Measurements from ENCODE around the gene TMPRSS4.
A peak's percentile ranks its signal among the peaks of the same experiment; 100 is the strongest.

TMPRSS4 gene

DNA sequence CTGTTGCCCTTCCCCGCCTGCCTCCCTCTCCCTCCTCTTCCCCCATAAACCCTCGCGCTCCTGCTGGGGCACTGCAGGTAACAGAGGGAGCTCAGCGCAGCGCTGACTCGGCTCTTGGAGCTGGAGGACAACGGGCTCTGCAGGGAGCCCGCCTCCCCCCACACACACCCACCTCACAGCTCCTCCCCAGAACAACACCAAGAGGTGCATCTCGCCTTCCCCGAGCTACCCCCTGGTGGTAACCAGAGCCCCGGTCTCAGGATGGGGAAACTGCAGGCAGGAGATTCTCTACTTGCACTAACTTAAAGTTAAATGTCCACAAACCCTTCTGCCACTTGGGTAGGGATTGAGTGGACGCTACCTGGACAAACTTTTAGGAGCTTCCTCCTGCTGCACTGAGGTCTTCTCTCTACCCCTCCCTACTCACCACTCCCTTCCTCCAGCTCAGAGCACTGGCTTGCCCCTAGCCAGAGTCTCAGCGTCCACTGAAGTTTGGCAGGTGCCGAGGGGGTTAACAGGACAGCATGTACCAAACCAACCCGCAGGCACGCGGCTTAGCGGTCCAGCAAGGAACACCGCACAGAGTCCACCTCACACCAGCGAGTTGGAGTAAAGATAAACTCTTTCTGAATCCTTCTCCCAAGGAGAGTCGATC is 79.8 kb downstream of the TMPRSS4 start:
- Histone ChIP-seq H3K27me3 (ENCODE audit: insufficient read depth, low read length, poor library complexity, severe bottlenecking) (peaks cover 42% of the 10 kb centered on the region), H3K36me3 (ENCODE audit: insufficient read depth, low read length) (no peaks in the 10 kb centered on the region), H3K4me3 (ENCODE audit: low read length, poor library complexity, severe bottlenecking) (peak overlapping the region; percentile 34), H2AFZ (ENCODE audit: low read length) (peak overlapping the region; percentile 71), H4K20me1 (ENCODE audit: insufficient read depth, low read length, poor library complexity, severe bottlenecking) (no peaks in the 10 kb centered on the region), H3K79me2 (ENCODE audit: insufficient read depth, low read length) (no peaks in the 10 kb centered on the region), H3K9ac (ENCODE audit: low read depth, low read length, poor library complexity, severe bottlenecking) (no peak overlapping the region), H3K4me1 (ENCODE audit: insufficient read depth, low read length, poor library complexity, severe bottlenecking) (no peaks in the 10 kb centered on the region), H3K9me2 (replicated peaks; ENCODE audit: low read depth, low read length) (no peaks in the 10 kb centered on the region), H3K9me3 (ENCODE audit: insufficient read depth, low read depth, low read length) (no peaks in the 10 kb centered on the region), H3F3A (ENCODE audit: low read depth) (no peaks in the 10 kb centered on the region), H3K4me2 (ENCODE audit: low read depth, low read length, poor library complexity, severe bottlenecking) (peak overlapping the region; percentile 52)
- TF ChIP-seq EZH2phosphoT487 (IDR thresholded peaks at IDR 0.05; ENCODE audit: borderline replicate concordance), result no peak
- TF ChIP-seq, protein P1, sequence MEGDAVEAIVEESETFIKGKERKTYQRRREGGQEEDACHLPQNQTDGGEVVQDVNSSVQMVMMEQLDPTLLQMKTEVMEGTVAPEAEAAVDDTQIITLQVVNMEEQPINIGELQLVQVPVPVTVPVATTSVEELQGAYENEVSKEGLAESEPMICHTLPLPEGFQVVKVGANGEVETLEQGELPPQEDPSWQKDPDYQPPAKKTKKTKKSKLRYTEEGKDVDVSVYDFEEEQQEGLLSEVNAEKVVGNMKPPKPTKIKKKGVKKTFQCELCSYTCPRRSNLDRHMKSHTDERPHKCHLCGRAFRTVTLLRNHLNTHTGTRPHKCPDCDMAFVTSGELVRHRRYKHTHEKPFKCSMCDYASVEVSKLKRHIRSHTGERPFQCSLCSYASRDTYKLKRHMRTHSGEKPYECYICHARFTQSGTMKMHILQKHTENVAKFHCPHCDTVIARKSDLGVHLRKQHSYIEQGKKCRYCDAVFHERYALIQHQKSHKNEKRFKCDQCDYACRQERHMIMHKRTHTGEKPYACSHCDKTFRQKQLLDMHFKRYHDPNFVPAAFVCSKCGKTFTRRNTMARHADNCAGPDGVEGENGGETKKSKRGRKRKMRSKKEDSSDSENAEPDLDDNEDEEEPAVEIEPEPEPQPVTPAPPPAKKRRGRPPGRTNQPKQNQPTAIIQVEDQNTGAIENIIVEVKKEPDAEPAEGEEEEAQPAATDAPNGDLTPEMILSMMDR (conservative IDR thresholded peaks at IDR 0.05; ENCODE audit: low read length), result no peak; the same call in 1 of the 2 replicates

DNA sequence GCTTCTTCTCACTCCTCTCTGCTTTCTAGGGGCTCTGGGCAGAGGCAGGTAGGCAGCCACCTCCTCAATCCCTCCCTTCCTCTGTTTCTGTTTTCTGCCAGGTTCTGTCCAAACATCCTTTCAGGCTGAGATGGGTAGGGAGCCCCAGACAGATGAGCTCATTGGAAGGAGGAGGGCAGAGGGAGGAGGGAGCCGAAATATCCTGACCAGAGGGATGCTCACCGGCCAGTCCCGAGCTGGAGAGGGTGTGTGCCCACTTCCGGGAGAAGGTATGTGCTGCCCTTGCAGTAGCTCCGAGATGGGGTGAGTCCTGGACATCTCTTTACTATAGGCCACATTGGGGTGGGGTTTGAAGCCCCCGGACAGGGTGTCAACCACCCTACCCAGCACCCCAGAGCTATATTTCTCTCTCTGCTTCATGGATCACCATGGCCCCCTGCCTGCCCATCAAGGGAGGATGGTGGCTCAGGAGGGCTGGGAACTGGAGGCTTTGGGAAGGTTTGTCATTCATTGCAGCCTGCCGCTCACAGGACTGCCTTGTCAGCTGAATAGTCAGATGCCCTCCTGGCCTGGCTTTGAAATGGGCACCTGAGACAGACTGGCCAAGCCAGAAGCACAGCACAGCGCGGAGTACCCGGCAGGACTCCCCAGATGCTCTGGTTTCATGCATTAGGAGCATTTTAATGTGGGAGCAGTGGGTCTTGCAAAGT is 80.5 kb downstream of the TMPRSS4 start:
- no peak overlapping the region for H3K4me3 ChIP-seq (ENCODE audit: low read length, poor library complexity, severe bottlenecking)
- H3F3A ChIP-seq (ENCODE audit: low read depth), result no peaks in the 10 kb centered on the region
- H3K9me3 ChIP-seq (ENCODE audit: insufficient read depth, low read depth, low read length), result no peaks in the 10 kb centered on the region
- TF ChIP-seq EZH2phosphoT487 (IDR thresholded peaks at IDR 0.05; ENCODE audit: borderline replicate concordance), result no peak
- TF ChIP-seq, protein P1 (conservative IDR thresholded peaks at IDR 0.05; ENCODE audit: low read length), result no peak
- no peaks in the 10 kb centered on the region for H4K20me1 ChIP-seq (ENCODE audit: insufficient read depth, low read length, poor library complexity, severe bottlenecking)
- H3K4me2 ChIP-seq (ENCODE audit: low read depth, low read length, poor library complexity, severe bottlenecking), result no peak overlapping the region
- H3K36me3 ChIP-seq (ENCODE audit: insufficient read depth, low read length), result no peaks in the 10 kb centered on the region
- H3K4me1 ChIP-seq (ENCODE audit: insufficient read depth, low read length, poor library complexity, severe bottlenecking), result no peaks in the 10 kb centered on the region
- H2AFZ ChIP-seq (ENCODE audit: low read length), result no peak overlapping the region
- H3K9me2 ChIP-seq (replicated peaks; ENCODE audit: low read depth, low read length), result no peaks in the 10 kb centered on the region
- peaks cover 35% of the 10 kb centered on the region for H3K27me3 ChIP-seq (ENCODE audit: insufficient read depth, low read length, poor library complexity, severe bottlenecking)
- no peak overlapping the region for H3K9ac ChIP-seq (ENCODE audit: low read depth, low read length, poor library complexity, severe bottlenecking)
- H3K79me2 ChIP-seq (ENCODE audit: insufficient read depth, low read length), result no peaks in the 10 kb centered on the region

DNA sequence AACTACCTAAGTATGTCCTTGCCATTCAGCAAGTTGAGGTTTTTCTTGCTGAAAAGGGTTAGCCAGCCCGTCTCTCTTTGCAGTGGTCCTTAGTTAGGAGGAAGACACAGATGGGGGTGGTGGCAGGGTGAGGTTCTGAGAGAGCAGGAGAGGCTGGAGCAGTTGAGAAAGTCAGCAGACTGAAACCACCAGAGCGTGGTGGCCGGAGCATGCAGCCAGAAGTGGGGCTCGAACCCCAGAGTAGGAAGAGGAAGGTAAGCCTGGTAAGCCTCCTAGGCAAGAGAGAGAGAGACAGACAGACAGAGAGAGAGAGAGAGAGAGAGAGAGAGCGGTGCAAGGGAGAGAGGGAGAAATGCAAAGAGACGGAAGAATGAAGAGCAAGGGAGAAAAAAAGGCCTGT is 84.9 kb downstream of the TMPRSS4 start:
- H3F3A ChIP-seq (ENCODE audit: low read depth), result no peaks in the 10 kb centered on the region
- H3K9me2 ChIP-seq (replicated peaks; ENCODE audit: low read depth, low read length), result no peaks in the 10 kb centered on the region
- no peaks in the 10 kb centered on the region for H3K79me2 ChIP-seq (ENCODE audit: insufficient read depth, low read length)
- TF ChIP-seq EZH2phosphoT487 (IDR thresholded peaks at IDR 0.05; ENCODE audit: borderline replicate concordance), result no peak
- TF ChIP-seq, protein P1 (conservative IDR thresholded peaks at IDR 0.05; ENCODE audit: low read length), result no peak
- no peaks in the 10 kb centered on the region for H3K27me3 ChIP-seq (ENCODE audit: insufficient read depth, low read length, poor library complexity, severe bottlenecking)
- H3K9me3 ChIP-seq (ENCODE audit: insufficient read depth, low read depth, low read length), result no peaks in the 10 kb centered on the region
- no peaks in the 10 kb centered on the region for H3K36me3 ChIP-seq (ENCODE audit: insufficient read depth, low read length)
- H4K20me1 ChIP-seq (ENCODE audit: insufficient read depth, low read length, poor library complexity, severe bottlenecking), result no peaks in the 10 kb centered on the region
- H3K4me3 ChIP-seq (ENCODE audit: low read length, poor library complexity, severe bottlenecking), result no peak overlapping the region
- H3K4me2 ChIP-seq (ENCODE audit: low read depth, low read length, poor library complexity, severe bottlenecking), result no peak overlapping the region
- no peaks in the 10 kb centered on the region for H3K4me1 ChIP-seq (ENCODE audit: insufficient read depth, low read length, poor library complexity, severe bottlenecking)
- H2AFZ ChIP-seq (ENCODE audit: low read length), result no peak overlapping the region
- H3K9ac ChIP-seq (ENCODE audit: low read depth, low read length, poor library complexity, severe bottlenecking), result no peak overlapping the region
